NB4 (cell line): Measurements from ENCODE around the gene FAM163B.

Source experiments
- DNase-seq: peaks from one replicate; pipeline ENCODE4 v3.0.0; 2010; ENCODE audit warnings: low read depth
- H3K4me3 ChIP-seq: one replicate; pipeline ENCODE4 v1.5.1; 2011; ENCODE audit warnings: mild to moderate bottlenecking, low read depth, low read length, moderate library complexity
- MAX ChIP-seq: IDR thresholded peaks from 2 replicates; pipeline ENCODE4 v1.6.1; 2011; ENCODE audit warnings: low read depth, low read length
- MYC ChIP-seq: IDR thresholded peaks from 2 replicates; pipeline ENCODE4 v1.6.1; 2011; ENCODE audit warnings: low read depth, low read length
- POLR2A ChIP-seq: IDR thresholded peaks from 2 replicates; pipeline ENCODE4 v1.6.1; 2011; ENCODE audit warnings: mild to moderate bottlenecking; ENCODE audit not compliant: insufficient read length; ENCODE audit errors: extremely low read depth
- TF ChIP-seq, protein P1 (sequence below): IDR thresholded peaks from one replicate; pipeline ENCODE4 v1.5.1; 2012; ENCODE audit warnings: low read depth, low read length

The FAM163B gene

GRCh38 chr9:133645021-133645765 lies 36.0 kb upstream of the FAM163B start:
- H3K4me3 ChIP-seq = no peak overlapping the region
- TF ChIP-seq POLR2A = no peak
- no peak for TF ChIP-seq MAX
- TF ChIP-seq, protein P1, sequence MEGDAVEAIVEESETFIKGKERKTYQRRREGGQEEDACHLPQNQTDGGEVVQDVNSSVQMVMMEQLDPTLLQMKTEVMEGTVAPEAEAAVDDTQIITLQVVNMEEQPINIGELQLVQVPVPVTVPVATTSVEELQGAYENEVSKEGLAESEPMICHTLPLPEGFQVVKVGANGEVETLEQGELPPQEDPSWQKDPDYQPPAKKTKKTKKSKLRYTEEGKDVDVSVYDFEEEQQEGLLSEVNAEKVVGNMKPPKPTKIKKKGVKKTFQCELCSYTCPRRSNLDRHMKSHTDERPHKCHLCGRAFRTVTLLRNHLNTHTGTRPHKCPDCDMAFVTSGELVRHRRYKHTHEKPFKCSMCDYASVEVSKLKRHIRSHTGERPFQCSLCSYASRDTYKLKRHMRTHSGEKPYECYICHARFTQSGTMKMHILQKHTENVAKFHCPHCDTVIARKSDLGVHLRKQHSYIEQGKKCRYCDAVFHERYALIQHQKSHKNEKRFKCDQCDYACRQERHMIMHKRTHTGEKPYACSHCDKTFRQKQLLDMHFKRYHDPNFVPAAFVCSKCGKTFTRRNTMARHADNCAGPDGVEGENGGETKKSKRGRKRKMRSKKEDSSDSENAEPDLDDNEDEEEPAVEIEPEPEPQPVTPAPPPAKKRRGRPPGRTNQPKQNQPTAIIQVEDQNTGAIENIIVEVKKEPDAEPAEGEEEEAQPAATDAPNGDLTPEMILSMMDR = no peak
- TF ChIP-seq MYC = no peak
- peak; percentile 11 for DNase-seq

GRCh38 chr9:133643978-133644760 lies 35.0 kb upstream of the FAM163B start:
- no peak for TF ChIP-seq MYC
- TF ChIP-seq, protein P1 = no peak
- no peak for TF ChIP-seq MAX
- no peak for TF ChIP-seq POLR2A
- no peak for DNase-seq
- H3K4me3 ChIP-seq = no peak overlapping the region

DNA sequence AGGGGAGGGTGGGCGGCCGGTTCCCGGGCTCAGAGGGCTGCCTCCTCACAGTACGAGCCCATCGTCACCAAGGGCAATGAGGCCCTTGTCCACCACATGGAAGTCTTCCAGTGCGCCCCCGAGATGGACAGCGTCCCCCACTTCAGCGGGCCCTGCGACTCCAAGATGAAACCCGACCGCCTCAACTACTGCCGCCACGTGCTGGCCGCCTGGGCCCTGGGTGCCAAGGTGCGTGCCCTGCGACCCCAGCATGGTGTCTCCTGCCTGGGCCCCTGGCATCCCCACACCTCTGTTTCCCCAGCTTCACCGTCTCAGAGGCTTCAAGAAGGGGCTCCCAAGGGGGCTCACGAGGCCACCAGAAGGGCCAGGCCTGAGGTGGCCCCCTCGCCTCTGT lies 34.2 kb upstream of the FAM163B start:
- DNase-seq = no peak
- TF ChIP-seq, protein P1 = no peak
- no peak for TF ChIP-seq POLR2A
- TF ChIP-seq MYC = no peak
- no peak for TF ChIP-seq MAX
- no peak overlapping the region for H3K4me3 ChIP-seq

DNA sequence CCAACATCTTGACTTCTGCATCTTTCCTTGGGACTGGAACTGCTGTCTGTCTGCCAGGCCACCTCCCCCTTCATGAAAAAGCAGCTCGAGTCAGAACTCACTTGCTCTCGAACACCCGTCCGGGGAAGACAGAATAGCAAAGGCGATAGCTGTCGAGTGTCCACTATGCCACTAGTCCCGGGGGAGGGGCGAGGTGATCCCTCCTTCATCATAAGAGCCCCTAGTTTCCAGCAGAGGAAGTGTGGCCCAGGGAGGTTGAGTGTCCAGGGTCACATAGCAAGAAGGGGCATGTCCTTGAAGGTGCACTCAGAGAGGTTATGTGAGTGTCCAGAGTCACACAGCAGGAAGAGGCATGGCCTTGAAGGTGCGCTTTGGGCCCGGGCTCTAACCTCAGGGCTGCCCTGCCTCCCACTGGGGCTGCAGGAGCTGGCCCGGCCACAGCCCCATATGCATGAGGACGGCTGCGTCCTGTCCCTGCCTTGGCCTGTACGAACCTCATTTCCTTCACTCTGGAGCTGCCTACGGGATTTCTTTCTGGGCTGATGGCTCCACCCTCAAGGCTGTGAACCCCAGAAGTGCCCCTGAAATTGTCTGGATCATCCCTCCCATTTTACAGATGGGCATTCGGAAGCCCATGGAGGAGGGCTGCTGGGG lies 33.6 kb upstream of the FAM163B start:
- H3K4me3 ChIP-seq = no peak overlapping the region
- TF ChIP-seq, protein P1 = no peak
- no peak for TF ChIP-seq MYC
- no peak for TF ChIP-seq POLR2A
- no peak for TF ChIP-seq MAX
- no peak for DNase-seq

GRCh38 chr9:133641861-133642595 lies 32.8 kb upstream of the FAM163B start:
- no peak for DNase-seq
- TF ChIP-seq POLR2A (no peak), MYC (no peak), MAX (no peak)
- TF ChIP-seq, protein P1 = no peak
- H3K4me3 ChIP-seq = no peak overlapping the region
